ENCODE measurements around the gene CHRD. TPM values are rescaled to one million over a fixed set of nuclear protein-coding genes. Genes with fewer than 3 reads are reported as not detected.

CHRD gene
- total and polyA plus RNA-seq, 9 of the 15 experiments (the other 6 are each of a cell fraction or from before 2014, with no cell fraction given): 0.11 to 1.3 (median 0.59) TPM; not detected in 3

DNA sequence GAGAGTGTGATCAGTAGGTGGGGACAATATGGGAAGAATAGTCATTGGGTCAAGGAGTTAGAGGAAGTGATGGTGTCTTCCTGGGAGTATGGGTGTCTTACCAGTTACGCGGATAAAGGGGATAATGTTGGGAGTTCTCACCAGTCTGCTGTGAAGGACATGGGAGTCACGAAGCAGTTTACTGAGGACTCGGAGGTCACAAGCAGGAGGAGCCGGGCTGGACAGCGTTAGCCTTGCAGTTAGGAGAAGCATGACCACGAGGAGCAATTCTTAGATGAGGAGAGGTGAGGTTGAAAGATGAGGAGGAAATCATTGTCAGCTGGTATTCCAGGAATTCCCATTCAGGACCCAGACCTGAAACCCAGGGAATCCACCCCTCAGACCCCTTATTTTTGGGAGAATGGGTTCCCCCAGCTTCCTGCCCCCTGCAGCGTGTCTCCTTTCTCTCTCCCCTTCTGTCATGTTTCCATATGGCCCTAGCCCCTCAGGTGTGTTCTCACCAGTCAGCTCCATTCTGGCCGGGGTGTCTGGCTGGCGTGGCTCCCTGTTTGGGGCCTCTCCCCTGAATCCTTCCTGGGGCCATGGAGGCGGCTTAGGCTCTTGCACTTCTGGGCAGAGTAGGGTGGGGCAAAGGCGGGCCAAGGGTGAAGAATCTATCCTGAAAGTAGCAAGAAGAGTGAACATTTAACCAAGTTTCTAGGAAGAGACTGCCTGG, 4.0 kb upstream of the CHRD start (continued):
- TF ChIP-seq JUN (IDR thresholded peaks at IDR 0.05; ENCODE audit: borderline replicate concordance, low read depth, low read length): no peak
- no peak for TF ChIP-seq JUN (CRISPR knock-in tag; IDR thresholded peaks at IDR 0.05; ENCODE audit: borderline replicate concordance)
- no peak for TF ChIP-seq POLR3G (IDR thresholded peaks at IDR 0.05; ENCODE audit: extremely low read depth, insufficient read length, insufficient replicate concordance)
- TF ChIP-seq GABPB1 (CRISPR knock-in tag; IDR thresholded peaks at IDR 0.05): no peak
- no peak for TF ChIP-seq RHOXF2B (CRISPR knock-in tag; conservative IDR thresholded peaks at IDR 0.05)
- no peak for TF ChIP-seq SMAD3 (CRISPR knock-in tag; conservative IDR thresholded peaks at IDR 0.05)
- no peak for TF ChIP-seq CREB1 (IDR thresholded peaks at IDR 0.05)
- TF ChIP-seq CREB1 (CRISPR knock-in tag; IDR thresholded peaks at IDR 0.05): no peak
- no peak for TF ChIP-seq ZNF324 (CRISPR knock-in tag; IDR thresholded peaks at IDR 0.05)

DNA sequence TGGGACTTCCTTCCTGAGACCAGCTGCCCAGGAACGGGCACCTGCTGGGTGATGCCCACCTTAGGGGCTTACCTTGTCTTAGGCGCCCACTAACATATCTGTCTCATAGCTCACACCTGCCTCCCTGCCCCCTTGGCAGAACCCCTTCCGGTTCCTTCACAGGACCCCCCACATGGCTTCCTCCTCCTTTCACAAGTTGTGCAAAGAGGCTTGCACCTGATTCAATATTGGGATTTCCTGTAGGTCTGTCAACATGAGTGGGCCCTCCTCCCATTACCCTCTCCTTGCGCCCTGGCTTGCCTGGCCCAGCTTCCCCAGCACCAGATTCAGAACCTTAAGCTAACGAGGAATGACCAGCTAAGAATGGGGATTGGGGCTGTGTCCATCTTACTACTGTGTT, 2.5 kb upstream of the CHRD start:
- H3K79me2 ChIP-seq (ENCODE audit: control insufficient read depth, insufficient read depth, low read length): no peaks in the 10 kb centered on the region
- peak overlapping the region; percentile 29; the same call in 1 of the 3 replicates for H3K27ac ChIP-seq (ENCODE audit: extremely low read depth, low read depth, low read length)
- BruUV-seq (replicated peaks): no TSS peak
- peaks cover 5 to 34% of the 10 kb centered on the region in 2 experiments; a peak in 4 of 5 replicates for H3K4me1 ChIP-seq (replicated peaks in 1 of 2; ENCODE audit: control insufficient read depth in 2 of 2, insufficient read depth in 2 of 2, low read length in 2 of 2)
- FAIRE-seq (no peak), ATAC-seq (no peak), DNase-seq (ENCODE audit: extremely low read depth in 1 of 4, low spot score in 3 of 4) (no peak)
- H3K36me3 ChIP-seq (ENCODE audit: control insufficient read depth, insufficient read depth, low read length): no peaks in the 10 kb centered on the region
- TF ChIP-seq BRF1 (IDR thresholded peaks at IDR 0.05; ENCODE audit: borderline replicate concordance, extremely low read depth, insufficient read length) (no peak), SOX6 (IDR thresholded peaks at IDR 0.05) (no peak), ZNF212 (CRISPR knock-in tag; IDR thresholded peaks at IDR 0.05) (no peak), BACH1 (tag; IDR thresholded peaks at IDR 0.05) (no peak), PTBP1 (IDR thresholded peaks at IDR 0.05; ENCODE audit: low read depth, low read length) (no peak), HDAC2 (IDR thresholded peaks at IDR 0.05) (no peak), FOXM1 (IDR thresholded peaks at IDR 0.05; ENCODE audit: low read depth) (no peak), FOXM1 (CRISPR knock-in tag; IDR thresholded peaks at IDR 0.05; ENCODE audit: low read depth) (no peak), ZNF644 (tag; IDR thresholded peaks at IDR 0.05; ENCODE audit: low read depth) (no peak), U2AF1 (optimal IDR thresholded peaks at IDR 0.05; ENCODE audit: low read depth, low read length) (no peak), ZNF785 (CRISPR knock-in tag; IDR thresholded peaks at IDR 0.05) (no peak)
- TF ChIP-seq, protein P1, sequence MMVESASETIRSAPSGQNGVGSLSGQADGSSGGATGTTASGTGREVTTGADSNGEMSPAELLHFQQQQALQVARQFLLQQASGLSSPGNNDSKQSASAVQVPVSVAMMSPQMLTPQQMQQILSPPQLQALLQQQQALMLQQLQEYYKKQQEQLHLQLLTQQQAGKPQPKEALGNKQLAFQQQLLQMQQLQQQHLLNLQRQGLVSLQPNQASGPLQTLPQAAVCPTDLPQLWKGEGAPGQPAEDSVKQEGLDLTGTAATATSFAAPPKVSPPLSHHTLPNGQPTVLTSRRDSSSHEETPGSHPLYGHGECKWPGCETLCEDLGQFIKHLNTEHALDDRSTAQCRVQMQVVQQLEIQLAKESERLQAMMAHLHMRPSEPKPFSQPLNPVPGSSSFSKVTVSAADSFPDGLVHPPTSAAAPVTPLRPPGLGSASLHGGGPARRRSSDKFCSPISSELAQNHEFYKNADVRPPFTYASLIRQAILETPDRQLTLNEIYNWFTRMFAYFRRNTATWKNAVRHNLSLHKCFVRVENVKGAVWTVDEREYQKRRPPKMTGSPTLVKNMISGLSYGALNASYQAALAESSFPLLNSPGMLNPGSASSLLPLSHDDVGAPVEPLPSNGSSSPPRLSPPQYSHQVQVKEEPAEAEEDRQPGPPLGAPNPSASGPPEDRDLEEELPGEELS (CRISPR knock-in tag; IDR thresholded peaks at IDR 0.05; ENCODE audit: borderline replicate concordance): no peak
- H2AFZ ChIP-seq (ENCODE audit: low read depth, low read length): peak overlapping the region; percentile 90
- intact Hi-C loops (cut with micrococcal nuclease): loop anchor here (10.0 kb wide), 1 partner anchor 397 kb away; no protein-coding TSS in a partner anchor
- H3K4me2 ChIP-seq (ENCODE audit: insufficient read depth, low read length): peak overlapping the region; percentile 66
- H3K4me3 ChIP-seq: no peak overlapping the region
- in situ Hi-C loops (cut with MboI): no loop called here
- ChIA-PET CTCF (ENCODE audit: low intra/inter-chr PET ratio) (no interaction called here), POLR2A (interaction anchor here (0.6 to 1.3 kb wide), 6 partner anchors 9 to 335 kb away, joined by 3 to 7 read pairs (median 3); partner anchors contain the start of gene MAGEF1)
- no peaks in the 10 kb centered on the region for H3K9me3 ChIP-seq (replicated peaks; ENCODE audit: control insufficient read depth, insufficient read depth, low read depth, low read length)
- H3K27me3 ChIP-seq (ENCODE audit: control insufficient read depth in 2 of 2, insufficient read depth in 2 of 2, low read length in 2 of 2): peaks cover 18 to 24% of the 10 kb centered on the region in 2 experiments
- peak overlapping the region; percentile 6 to 21; a peak in 2 of 4 replicates for H3K9ac ChIP-seq (ENCODE audit: insufficient read depth in 1 of 2, low read depth in 2 of 2, low read length in 2 of 2)
- WGBS (ENCODE audit: insufficient coverage, low coverage, missing lambda C conversion rate): 59% methylated on average over 5 of the region's 5 CpGs
- 0 out of 2 replicates have a peak, but pooled peaks cover 5% of the 10 kb centered on the region for H4K20me1 ChIP-seq (replicated peaks; ENCODE audit: control insufficient read depth, insufficient read depth, low read length)
- no peaks in the 10 kb centered on the region for H3K9me1 ChIP-seq (ENCODE audit: control insufficient read depth, insufficient read depth, low read length)

Measured in K562 (cell line).